Measurements from ENCODE around the gene ACP1. TPM values are rescaled to one million over a fixed set of nuclear protein-coding genes. Genes with fewer than 3 reads are reported as not detected.

The ACP1 gene
- 73.5 and 81.4 TPM in 2 replicates for total RNA-seq

DNA sequence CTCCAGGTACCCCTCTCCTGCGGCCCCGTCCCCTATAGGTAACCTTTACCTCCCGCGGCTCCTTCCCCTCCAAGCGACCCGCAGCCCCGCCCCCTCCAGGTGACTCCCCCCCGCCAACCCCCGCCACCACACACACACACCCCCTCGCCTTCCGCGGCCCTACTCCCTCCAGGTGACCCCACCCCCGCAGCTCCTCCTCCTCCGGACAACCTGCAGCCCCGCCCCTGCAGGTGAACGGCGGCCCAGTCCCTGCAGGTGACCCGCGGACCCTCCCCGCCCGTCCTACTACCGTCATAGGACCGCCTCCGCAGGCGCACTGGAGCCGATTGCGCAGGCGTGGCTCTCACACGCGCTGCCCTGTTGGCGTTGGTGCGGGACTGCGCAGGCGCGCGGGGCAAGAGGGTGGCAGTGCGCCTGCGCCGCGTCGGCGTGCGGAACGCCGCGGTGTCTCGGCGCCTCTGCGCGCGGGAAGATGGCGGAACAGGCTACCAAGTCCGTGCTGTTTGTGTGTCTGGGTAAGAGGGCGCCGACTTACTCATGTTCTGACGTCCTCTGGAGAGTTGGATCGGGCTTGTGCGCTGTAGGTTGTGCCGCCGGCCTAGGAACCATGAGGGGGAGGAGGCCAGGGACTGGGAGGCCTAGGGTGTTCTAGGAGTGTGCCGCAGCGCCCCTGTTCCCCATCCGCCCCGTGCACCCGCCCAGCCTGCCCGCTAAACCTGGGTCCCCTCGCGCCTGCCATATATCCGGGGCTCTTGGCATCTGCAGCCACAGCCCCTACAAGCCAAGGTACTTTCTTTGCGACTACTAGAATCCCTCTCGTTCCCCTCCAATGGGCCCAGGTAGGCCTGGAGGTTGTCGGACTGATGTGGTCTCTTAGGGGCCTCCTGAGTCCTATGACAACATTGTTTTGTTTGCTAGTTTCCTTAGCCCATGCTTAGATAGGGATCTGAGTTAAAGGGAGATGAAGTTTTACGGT lies at the start of gene ACP1:
Gene ACP1 (plus strand): TSS at position 455 of the 976 bp plus-strand sequence. CDS start 18 bp downstream, at position 473.

DNA sequence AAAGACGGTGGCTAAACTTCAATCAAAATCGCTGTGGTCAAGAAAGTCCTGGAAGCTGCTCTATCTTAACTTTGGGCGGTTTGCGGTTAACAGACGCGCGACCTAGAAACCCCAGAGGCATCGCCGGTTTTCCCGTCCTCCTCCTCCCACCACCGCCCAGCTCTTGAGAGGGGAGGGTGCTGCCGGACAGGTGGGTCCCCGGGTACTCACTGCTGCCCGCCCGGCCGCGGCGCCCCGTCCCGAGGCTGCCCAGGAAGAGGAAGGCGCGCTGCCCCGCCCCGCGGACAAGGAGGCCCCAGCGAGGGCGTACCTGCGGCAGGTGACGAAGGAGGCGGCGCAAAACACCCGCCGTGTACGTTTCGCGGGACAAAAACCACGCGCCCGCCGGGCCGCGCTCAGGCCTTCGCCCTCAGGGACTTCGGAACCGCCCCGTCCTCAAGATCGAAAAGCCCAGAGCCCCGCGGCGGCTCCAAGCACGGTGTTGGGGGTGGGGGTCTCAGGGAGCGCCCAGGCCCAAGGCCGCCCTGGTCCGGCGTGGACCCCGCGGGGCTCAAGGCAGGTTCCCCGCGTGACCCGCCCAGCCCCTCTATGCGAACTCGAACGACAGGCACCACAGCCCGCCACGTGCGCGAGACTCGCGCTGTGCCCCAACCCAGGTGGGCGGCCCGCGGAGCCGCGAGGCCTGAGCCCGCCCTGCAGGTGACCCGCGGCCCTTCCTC lies 814 bp upstream of the ACP1 start, which contains the start of gene SH3YL1:
Gene SH3YL1 (minus strand): TSS at position 259 of the 719 bp plus-strand sequence. CDS start 48 bp downstream, at position 211.

DNA sequence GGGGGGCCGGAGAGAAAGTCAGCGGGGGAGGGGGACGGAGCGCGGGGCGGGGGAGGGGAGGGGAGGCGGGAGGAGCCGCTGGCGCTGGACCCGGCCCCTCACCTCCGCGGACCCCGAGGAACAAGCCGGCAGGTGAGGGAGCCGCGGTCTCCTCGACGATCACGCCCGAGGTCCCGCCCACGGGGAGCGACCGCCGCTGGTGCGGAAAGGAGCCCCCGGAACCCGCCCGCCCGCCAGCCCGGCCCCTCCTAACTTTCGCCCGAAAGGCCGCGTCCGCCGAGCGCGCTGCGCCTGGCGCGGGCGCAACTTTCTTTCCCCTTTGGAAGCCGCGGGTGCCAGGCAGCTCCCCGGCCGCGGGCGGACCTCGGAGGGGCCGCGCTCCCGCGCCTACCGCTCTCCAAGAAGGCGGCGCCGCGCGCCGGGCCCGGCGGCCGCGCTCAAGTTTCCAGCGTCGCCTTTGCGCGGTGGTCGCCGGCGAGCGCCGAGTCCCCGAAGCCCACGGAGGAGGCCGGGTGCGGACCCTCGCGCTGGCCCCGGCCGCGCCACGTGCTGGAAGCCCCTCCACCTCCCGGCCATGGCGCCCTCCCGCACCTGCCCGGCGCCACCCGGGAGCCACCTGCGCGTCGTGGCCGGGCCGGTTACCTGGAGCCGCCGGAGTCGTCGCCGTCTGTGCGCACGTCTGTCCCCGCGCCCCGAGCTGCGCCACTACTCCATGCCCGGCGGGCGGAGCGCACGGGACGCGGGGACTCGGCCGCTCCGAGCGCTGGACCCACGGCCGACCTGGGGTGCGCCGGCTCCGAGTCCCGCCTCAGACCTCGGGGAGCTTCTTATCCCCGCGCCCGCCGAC lies 23.4 kb downstream of the ACP1 start, which contains the start of gene ALKAL2:
Gene ALKAL2 (minus strand): TSS at position 181 of the 847 bp plus-strand sequence. CDS start 256 bp downstream, outside the sequence.

Other genes starting within 250 kb of the ACP1 start
- gene FAM110C, start 218.4 kb upstream of the ACP1 start, total RNA-seq = 12.6 and 21.4 TPM in 2 replicates
- 50.4 and 135 TPM in 2 replicates for gene SH3YL1, start 915 bp upstream of the ACP1 start, total RNA-seq
- gene ALKAL2, start 23.1 kb downstream of the ACP1 start, total RNA-seq = 2.2 TPM in 1 of 2 replicates, not detected in the other